Measurements from ENCODE around the gene HLA-G. TPM values are rescaled to one million over a fixed set of nuclear protein-coding genes. Genes with fewer than 3 reads are reported as not detected.

Gene HLA-G
- total and polyA plus RNA-seq, 9 of the 15 experiments (the other 6 are each of a cell fraction or from before 2014, with no cell fraction given) = 0.13 TPM; not detected in 8

GRCh38 chr6:29851190-29851589 is 23.6 kb downstream of the HLA-G start:
- H3K9me3 ChIP-seq (replicated peaks; ENCODE audit: control insufficient read depth, insufficient read depth, low read depth, low read length) = no peaks in the 10 kb centered on the region
- in situ Hi-C loops (cut with MboI) (no loop called here), intact Hi-C loops (cut with micrococcal nuclease) (no loop called here)
- H3K36me3 ChIP-seq (ENCODE audit: control insufficient read depth, insufficient read depth, low read length) = no peaks in the 10 kb centered on the region
- ChIA-PET CTCF (ENCODE audit: low intra/inter-chr PET ratio) (interaction anchor here (3.8 kb wide), 1 partner anchor 162 kb away, joined by 75 read pairs; no protein-coding TSS in a partner anchor), POLR2A (no interaction called here)
- no peak for DNase-seq (ENCODE audit: extremely low read depth in 1 of 4, low spot score in 3 of 4)
- no peak overlapping the region for H3K4me3 ChIP-seq
- H3K27ac ChIP-seq (ENCODE audit: extremely low read depth, low read depth, low read length) = no peak overlapping the region
- 0 out of 2 replicates have a peak, but pooled peaks cover 3% of the 10 kb centered on the region for H4K20me1 ChIP-seq (replicated peaks; ENCODE audit: control insufficient read depth, insufficient read depth, low read length)
- no TSS peak for BruUV-seq (replicated peaks)
- 0% methylated on average over 3 of the region's 3 CpGs for WGBS (ENCODE audit: insufficient coverage, low coverage, missing lambda C conversion rate)
- TF ChIP-seq ETV6 (IDR thresholded peaks at IDR 0.05; ENCODE audit: borderline replicate concordance in 1 of 2, low read depth in 2 of 2, low read length in 1 of 2) (no peak), ETV6 (CRISPR knock-in tag; IDR thresholded peaks at IDR 0.05; ENCODE audit: borderline replicate concordance) (no peak), ZNF280B (CRISPR knock-in tag; IDR thresholded peaks at IDR 0.05) (no peak), FUS (optimal IDR thresholded peaks at IDR 0.05; ENCODE audit: low read depth, low read length) (no peak), ZNF696 (CRISPR knock-in tag; conservative IDR thresholded peaks at IDR 0.05) (no peak), RUNX1 (IDR thresholded peaks at IDR 0.05; ENCODE audit: low read depth) (no peak)
- H3K4me1 ChIP-seq (replicated peaks in 1 of 2; ENCODE audit: control insufficient read depth in 2 of 2, insufficient read depth in 2 of 2, low read length in 2 of 2) = peaks cover 0 to 6% of the 10 kb centered on the region in 2 experiments; a peak in 2 of 5 replicates
- FAIRE-seq = no peak
- no peaks in the 10 kb centered on the region for H3K79me2 ChIP-seq (ENCODE audit: control insufficient read depth, insufficient read depth, low read length)
- H2AFZ ChIP-seq (ENCODE audit: low read depth, low read length) = no peak overlapping the region
- H3K4me2 ChIP-seq (ENCODE audit: insufficient read depth, low read length) = no peak overlapping the region
- H3K9me1 ChIP-seq (ENCODE audit: control insufficient read depth, insufficient read depth, low read length) = no peaks in the 10 kb centered on the region
- H3K9ac ChIP-seq (ENCODE audit: insufficient read depth in 1 of 2, low read depth in 2 of 2, low read length in 2 of 2) = no peak overlapping the region
- peaks cover 2 to 27% of the 10 kb centered on the region in 2 experiments; a peak in 3 of 5 replicates for H3K27me3 ChIP-seq (ENCODE audit: control insufficient read depth in 2 of 2, insufficient read depth in 2 of 2, low read length in 2 of 2)
- no peak for ATAC-seq
